AG09309 (cell line): ENCODE data around the gene FMN2.

ENCODE experiments used
- DNase-seq: peaks from one replicate; pipeline ENCODE4 v3.0.0-alpha.2; 2010; ENCODE audit warnings: low read depth
- H3K4me3 ChIP-seq: 2 replicates; pipeline ENCODE4 v1.5.1; 2011; ENCODE audit warnings: mild to moderate bottlenecking, low read depth, low read length, moderate library complexity; ENCODE audit not compliant: control insufficient read depth
- CTCF ChIP-seq: IDR thresholded peaks from 2 replicates; pipeline ENCODE4 v1.5.1; 2011; ENCODE audit warnings: mild to moderate bottlenecking, low read depth, low read length, inconsistent platforms; ENCODE audit not compliant: insufficient read depth, control insufficient read depth; ENCODE audit errors: missing control alignments

FMN2 gene

DNA sequence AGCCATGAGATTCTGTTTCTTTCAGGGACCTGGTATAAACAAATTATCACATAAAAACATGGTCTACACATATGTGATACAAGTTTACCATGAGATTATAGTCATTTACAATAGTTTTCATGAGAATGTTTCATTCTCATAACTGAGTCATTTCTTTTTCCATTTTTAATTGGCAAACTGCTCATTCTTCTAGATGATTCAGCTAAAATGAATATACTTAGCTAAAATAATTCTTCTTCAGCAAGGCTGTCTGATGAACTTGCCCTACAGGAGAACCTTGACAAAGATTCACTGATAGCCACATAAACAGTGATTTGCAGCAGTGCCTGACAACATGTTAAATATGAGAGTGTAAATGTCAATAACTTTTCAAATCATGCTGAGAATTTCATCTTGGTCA lies 253.2 kb downstream of the FMN2 start:
- no peak for TF ChIP-seq CTCF
- no peak overlapping the region for H3K4me3 ChIP-seq
- no peak for DNase-seq

GRCh38 chr1:240349695-240350094 lies 258.0 kb downstream of the FMN2 start:
- DNase-seq: no peak
- H3K4me3 ChIP-seq: no peak overlapping the region
- no peak for TF ChIP-seq CTCF

GRCh38 chr1:240350910-240351331 lies 259.2 kb downstream of the FMN2 start:
- H3K4me3 ChIP-seq: no peak overlapping the region
- no peak for TF ChIP-seq CTCF
- peak; percentile 70 for DNase-seq

GRCh38 chr1:240351690-240352089 lies 260.0 kb downstream of the FMN2 start:
- no peak overlapping the region for H3K4me3 ChIP-seq

DNA sequence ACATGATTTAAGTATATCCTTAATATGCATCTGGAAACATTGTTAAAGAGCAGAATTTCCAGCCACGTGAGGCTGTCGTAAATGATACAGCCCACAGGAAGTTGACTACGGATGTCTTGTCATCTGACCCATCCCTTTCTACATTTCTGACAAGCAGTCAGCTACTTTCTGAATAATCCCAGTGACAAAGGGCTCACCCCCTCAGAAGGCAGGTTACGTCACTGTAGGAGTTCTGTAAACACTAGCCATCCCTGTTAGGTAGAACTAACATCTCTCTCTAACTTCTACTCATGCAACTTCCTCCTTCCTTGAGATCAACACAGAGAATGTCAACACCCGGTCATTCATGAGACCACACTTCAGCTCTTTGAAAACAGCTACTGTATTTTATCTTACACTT lies 261.1 kb downstream of the FMN2 start:
- no peak for DNase-seq
- H3K4me3 ChIP-seq: no peak overlapping the region
- TF ChIP-seq CTCF: no peak

More at GRCh38 chr1:240351690-240352089, 260.0 kb downstream of the FMN2 start:
- no peak for DNase-seq
- no peak for TF ChIP-seq CTCF

DNA sequence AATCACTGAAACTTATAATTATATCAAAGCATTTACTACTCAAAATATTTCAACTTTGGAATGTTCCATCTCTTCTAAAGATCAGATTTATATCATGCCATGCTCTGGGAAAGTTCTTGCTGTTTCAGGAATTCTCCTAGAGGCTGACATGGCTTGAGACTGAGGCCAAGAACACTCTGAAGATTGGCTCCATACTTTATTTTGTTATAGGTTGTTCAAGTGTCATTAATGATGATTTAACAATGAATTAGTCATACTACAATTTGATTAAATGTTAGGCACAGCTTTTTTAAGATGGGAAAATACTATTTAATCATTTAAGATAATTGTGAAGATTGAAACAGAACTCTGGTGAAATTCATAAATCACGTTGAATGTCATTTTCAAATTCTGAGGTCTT lies 264.9 kb downstream of the FMN2 start:
- DNase-seq: no peak
- no peak for TF ChIP-seq CTCF

GRCh38 chr1:240362046-240362445 lies 270.4 kb downstream of the FMN2 start:
- no peak for DNase-seq
- TF ChIP-seq CTCF: no peak
- H3K4me3 ChIP-seq: no peak overlapping the region

More for the DNA sequence above, 264.9 kb downstream of the FMN2 start:
- no peak overlapping the region for H3K4me3 ChIP-seq
